NCI-H526 treated with DMSO at 0.1 percent for 48 hours (cell line): ENCODE measurements around the gene TBL1XR1.
"Not testable (repeated sequence)": the region's sequence is repeated elsewhere in the genome, so short reads cannot be mapped to it uniquely, and the experiment has no call there.

Source experiments
- DNase-seq: peaks from one replicate; lab custom pipeline; 2025; lab: John Stamatoyannopoulos, UW

Gene TBL1XR1

DNA sequence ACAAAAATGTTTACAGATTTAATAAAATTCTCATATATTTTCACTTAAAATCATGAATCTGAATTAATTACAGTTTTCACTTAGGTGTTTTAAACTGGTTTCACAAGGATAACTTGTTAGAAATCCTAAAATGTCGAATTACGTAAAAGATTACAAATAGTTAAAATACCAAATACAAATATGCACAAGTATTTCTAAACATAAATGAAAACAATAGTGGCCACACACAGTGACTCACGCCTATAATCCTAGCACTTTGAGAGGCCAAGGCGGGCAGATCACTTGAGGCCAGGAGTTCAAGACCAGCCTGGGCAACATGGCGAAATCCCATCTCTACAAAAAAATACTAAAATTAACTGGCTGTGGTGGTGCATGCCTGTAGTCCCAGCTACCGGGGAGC is 10.9 kb upstream of the TBL1XR1 start:
- DNase-seq, result no peak

GRCh38 chr3:177206936-177207335 is 9.7 kb upstream of the TBL1XR1 start:
- DNase-seq, result no peak

DNA sequence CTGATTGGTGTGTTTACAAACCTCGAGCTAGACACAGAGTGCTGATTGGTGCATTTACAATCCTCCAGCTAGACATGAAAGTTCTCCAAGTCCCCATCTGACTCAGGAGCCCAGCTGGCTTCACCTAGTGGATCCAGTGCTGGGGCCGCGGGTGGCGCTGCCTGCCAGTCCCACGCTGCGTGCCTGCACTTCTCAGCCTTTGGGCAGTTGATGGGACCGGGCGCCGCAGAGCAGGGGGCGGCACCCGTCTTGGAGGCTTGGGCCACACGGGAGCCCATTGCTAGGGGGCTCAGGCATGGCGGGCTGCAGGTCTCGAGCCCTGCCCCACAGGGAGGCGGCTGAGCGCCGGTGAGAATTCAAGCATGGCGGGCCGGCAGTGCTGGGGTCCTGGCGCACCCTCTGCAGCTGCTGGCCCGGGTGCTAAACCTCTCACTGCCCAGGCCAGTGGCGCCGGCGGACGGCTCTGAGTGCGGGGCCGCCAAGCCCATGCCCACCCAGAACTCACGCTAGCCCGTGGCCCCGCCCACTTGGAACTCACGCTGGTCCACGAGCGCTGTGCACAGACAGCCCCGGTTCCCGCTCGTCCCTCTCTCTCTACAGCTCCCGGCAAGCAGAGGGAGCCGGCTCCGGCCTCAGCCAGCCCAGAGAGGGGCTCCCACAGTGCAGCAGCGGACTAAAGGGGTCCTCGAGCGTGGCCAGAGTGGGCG is 6.6 kb upstream of the TBL1XR1 start:
- DNase-seq, result no peak

DNA sequence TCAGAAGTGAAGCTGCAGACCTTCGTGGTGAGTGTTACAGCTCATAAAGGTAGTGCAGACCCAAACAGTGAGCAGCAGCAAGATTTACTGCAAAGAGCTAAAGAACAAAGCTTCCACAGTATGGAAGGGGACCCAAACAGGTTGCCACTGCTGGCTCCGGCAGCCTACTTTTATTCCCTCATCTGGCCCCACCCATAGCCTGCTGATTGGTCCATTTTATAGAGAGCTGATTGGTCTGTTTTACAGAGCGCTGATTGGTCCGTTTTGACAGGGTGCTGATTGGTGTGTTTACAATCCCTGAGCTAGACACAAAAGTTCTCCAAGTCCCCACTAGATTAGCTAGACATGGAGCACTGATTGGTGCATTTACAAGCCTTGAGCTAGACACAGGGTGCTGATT is 5.7 kb upstream of the TBL1XR1 start:
- not testable (repeated sequence) for DNase-seq

DNA sequence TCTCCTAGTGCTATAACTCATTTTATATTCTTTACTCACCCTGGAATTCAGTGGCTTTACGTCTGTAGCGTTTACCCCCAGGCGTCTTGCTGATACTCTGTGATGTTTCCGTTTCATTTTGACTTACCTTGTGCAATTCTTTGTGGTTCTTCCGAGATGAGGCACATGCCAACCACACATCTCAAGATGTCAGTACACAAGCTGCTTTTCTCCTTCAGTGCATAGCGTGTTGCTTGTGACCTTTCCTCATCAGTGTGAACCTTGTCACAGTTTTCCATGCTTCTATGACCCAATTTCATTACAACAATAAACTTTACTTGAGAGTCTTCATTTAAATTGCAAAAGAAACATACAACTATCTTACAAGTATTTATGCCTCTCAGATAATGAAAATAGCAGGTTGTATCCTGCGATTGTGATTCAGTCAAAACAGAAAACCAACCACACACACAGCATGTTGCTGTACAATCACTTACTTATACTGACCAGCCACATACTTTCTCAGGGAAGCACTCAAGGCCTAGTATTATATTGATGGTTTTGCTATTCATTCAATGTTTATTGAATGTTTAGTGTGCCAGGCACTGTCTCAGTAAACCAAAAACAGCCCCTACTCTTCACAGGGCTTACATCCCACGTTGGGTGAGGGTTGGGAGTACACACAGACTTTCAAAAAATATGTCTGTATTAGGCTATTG is 4.6 kb upstream of the TBL1XR1 start:
- no peak for DNase-seq

DNA sequence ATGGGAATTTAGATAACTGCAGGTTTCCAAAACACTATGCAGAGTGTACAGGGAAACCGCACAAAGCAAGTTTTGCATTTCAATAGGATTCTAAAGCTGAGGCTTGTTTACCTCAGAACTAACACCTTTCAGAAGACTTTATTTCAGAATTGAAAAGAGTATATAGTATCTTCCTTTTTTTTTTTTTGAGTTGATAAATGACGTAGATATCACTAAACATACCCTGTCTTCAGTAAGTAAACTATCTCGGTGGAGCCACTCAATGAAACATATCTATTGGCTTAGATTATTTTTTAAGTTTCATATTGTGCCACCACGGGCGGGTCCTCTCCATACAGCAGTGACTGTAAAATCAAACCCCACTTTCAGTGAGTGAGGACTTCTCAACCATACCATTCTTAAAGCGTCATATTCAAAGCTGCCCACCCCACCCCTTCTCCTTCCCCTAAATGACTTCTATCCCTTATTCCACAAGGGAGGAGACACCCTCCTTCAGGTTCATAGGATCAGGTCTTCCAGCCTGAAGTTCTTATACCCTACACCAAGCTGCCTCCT is 2.0 kb upstream of the TBL1XR1 start:
- DNase-seq, result no peak

DNA sequence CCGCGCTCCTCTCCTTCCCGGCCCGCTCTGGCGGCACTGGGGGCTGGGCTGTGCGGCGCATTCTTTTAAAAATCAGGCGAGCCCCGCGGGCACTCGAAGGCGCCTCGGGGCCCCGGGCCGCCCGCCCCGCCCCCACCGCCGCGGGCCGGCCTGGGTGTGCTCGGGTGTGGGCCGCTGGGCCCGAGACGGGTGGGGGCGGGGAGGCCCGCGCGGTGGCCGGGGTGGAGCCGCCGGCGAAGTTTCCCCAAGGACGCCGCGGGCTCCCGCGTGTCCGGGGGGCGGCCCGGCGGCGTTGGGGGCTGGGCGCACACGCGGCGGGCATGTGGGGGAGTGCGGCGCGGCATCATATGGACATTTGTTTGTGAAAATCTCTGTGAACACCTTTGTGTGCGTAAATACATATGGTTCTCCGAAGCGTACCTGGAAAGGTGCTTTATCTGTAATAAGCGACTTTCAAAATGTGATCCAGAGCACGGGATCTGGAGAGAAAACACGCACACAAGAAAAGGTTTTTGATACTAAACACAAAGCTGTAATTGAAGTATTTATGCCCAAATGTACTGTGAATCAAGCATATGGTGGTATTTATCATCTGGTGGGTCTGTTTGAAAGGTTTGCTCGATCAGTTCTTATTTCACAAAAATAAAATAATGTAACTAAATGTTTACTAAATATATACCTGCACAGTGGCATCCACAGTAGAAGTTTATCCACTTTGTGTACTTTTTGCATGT is 612 bp upstream of the TBL1XR1 start:
- peak; percentile 37 for DNase-seq

- no peak for DNase-seq
Measured at GRCh38 chr3:177196456-177197040, 734 bp downstream of the TBL1XR1 start.

- no peak for DNase-seq
Measured at GRCh38 chr3:177196008-177196455, 1.2 kb downstream of the TBL1XR1 start.

- DNase-seq, result peak; percentile 11
Measured at GRCh38 chr3:177195242-177195991, 1.9 kb downstream of the TBL1XR1 start.

- DNase-seq, result no peak
Measured at GRCh38 chr3:177194299-177194698, 3.0 kb downstream of the TBL1XR1 start.

- no peak for DNase-seq
Measured at GRCh38 chr3:177193688-177194268, 3.5 kb downstream of the TBL1XR1 start.

DNA sequence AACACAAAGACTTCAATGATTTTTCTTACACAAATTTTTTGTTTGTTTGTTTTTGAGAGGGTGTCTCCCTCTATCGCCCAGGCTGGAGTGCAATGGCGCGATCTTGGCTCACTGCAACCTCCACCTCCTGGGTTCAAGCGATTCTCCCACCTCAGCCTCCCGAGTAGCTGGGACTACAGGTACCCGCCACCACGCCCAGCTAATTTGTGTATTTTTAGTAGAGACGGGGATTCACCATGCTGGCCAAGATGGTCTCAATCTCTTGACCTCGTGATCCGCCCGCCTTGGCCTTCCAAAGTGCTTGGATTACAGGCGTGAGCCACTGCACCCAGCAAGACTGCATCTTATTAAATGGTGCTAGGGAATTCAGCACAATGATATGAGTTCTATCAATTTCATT is 4.0 kb downstream of the TBL1XR1 start:
- DNase-seq, result not testable (repeated sequence)

DNA sequence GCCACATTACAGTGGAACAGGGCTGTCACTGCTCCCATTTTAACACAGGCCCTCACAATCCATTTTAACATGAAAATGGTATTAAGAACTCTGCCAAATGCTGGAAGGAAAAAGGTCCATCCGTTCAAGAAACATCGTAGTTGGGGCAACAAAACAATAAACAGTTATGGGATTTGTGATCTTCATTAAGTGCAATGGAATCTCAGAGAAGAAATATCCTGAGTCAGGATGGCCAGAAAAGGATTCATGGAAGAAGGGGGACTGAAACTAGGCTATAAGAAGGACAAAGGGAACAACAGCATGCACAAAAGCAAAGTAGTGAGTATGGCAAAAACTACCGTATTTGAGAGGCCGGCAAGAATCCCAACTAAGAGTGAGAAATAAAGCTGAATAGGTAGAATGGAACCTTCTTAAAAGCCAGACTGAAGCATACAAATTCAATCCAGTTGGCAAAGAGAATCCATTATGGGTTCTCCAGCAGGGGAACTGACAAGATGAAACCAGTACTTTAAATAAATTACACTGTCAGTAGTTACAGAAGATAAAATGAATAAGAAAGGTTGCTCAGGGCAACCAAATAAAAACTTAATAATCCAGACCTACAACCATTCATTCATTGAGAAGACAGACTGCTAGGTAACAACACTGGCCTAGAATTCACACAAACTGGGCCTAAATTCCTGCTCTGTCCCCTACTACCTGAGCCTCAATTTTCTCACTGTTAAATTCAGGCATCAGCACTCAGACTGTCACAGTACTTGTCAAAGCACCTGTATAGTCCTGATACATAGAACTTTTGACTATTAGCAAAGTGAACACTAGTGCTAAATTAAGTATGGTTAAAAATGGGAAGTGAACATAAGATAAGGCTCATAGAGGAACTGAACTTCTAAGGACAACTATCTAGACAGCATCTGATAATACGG is 6.3 kb downstream of the TBL1XR1 start:
- no peak for DNase-seq

- DNase-seq, result not testable (repeated sequence)
Measured at GRCh38 chr3:177190184-177190583, 7.1 kb downstream of the TBL1XR1 start.

- not testable (repeated sequence) for DNase-seq
Measured at GRCh38 chr3:177188325-177188724, 9.0 kb downstream of the TBL1XR1 start.

- no peak for DNase-seq
Measured at GRCh38 chr3:177186306-177186705, 11.0 kb downstream of the TBL1XR1 start.

DNA sequence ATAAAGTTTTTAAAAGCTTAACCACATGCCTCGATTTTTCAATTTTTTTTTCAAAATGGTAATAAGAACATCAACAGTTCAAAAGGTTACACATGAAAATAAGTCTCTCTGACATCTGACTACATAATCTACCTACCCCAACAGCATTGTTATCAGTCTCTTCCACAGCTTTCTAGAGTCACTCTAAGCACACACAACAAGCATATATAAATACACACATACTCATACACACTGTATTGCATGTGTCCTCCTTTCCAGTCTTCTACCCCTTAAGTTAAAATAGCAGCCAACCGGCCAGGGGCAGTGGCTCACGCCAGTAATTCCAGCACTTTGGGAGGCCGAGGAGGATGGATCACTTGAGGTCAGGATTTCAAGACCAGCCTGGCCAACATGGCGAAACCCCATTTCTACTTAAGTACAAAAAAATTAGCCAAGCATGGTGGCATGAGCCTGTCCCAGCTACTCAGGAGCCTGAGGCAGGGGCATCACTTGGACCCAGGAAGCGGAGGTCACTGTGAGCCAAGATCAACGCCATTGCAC is 12.2 kb downstream of the TBL1XR1 start:
- DNase-seq, result no peak

GRCh38 chr3:177184602-177185001 is 12.7 kb downstream of the TBL1XR1 start:
- not testable (repeated sequence) for DNase-seq

DNA sequence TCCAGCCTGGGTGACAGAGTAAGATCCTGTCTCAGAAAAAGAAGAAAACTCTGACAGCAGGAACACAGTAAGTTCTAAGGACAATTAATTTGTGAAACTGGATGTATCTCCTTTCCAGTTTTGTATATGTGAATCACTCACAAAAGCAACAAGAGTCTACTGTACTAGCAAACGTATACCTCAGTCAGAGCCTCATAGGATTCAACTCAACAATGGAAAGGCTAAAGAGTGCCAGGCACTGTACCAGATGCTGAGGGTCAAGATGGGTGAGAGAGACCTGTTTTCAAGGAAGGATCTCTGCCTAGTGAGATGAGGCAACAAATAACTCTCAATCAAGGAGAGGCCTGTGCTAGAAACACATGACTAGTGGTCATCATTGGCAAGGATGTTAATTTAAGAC is 14.9 kb downstream of the TBL1XR1 start:
- no peak for DNase-seq
